OCI-LY7 (cell line): ENCODE results near the gene DNAJC11. TPM values are rescaled to one million over a fixed set of nuclear protein-coding genes. Genes with fewer than 3 reads are reported as not detected.
A peak's percentile ranks its signal among the peaks of the same experiment; 100 is the strongest.

ENCODE experiments used
- BruUV-seq: library from RNA; stranded (reverse); fragments of 400-500 nt; replicated peaks from 2 replicates; lab custom pipeline; 2021; lab: Mats Ljungman, UMichigan
- CTCF ChIA-PET: fragments of 300-600 bp; sonication (Branson Sonifier 250); formaldehyde crosslinking; loops from one replicate; lab custom pipeline; 2022; ENCODE audit warnings: antibody characterized with exemption; ENCODE audit not compliant: unreplicated experiment; lab: Charles Lee
- POLR2A ChIA-PET: fragments of 300-600 bp; sonication (Branson Sonifier 250); formaldehyde crosslinking; loops from one replicate; lab custom pipeline; 2022; ENCODE audit warnings: antibody characterized with exemption; lab: Charles Lee
- DNase-seq: peaks from one replicate; pipeline ENCODE4 v3.0.0-alpha.2; 2015; ENCODE audit warnings: low spot score
- H2AFZ ChIP-seq: fragments of 200-600 bp; sonication (generic), shearing (Covaris generic); 2 replicates; pipeline ENCODE4 v1.6.1; 2014; ENCODE audit warnings: mild to moderate bottlenecking, antibody characterized with exemption, low read length, moderate library complexity
- H3K27ac ChIP-seq: fragments of 200-600 bp; sonication (generic); 2 replicates; pipeline ENCODE4 v1.5.1; 2014; ENCODE audit warnings: mixed run types, low read depth, mild to moderate bottlenecking, moderate library complexity, low read length, inconsistent platforms; ENCODE audit not compliant: poor library complexity, severe bottlenecking
- H3K36me3 ChIP-seq: fragments of 200-600 bp; sonication (generic); 2 replicates; pipeline ENCODE4 v1.6.1; 2014; ENCODE audit warnings: mild to moderate bottlenecking, antibody characterized with exemption, low read length, moderate library complexity, mixed read lengths; ENCODE audit not compliant: insufficient read depth
- H3K4me1 ChIP-seq: fragments of 200-600 bp; sonication (generic); 2 replicates; pipeline ENCODE4 v1.5.1; 2014; ENCODE audit warnings: mild to moderate bottlenecking, low read length; ENCODE audit not compliant: insufficient read depth, poor library complexity, severe bottlenecking
- H3K4me2 ChIP-seq: fragments of 200-600 bp; sonication (generic); 2 replicates; pipeline ENCODE4 v1.6.1; 2014; ENCODE audit warnings: mild to moderate bottlenecking, low read length
- H3K4me3 ChIP-seq: fragments of 200-600 bp; sonication (generic); 2 replicates; pipeline ENCODE4 v1.5.1; 2014; ENCODE audit warnings: mild to moderate bottlenecking, low read depth, low read length; ENCODE audit not compliant: poor library complexity, severe bottlenecking
- H3K79me2 ChIP-seq: fragments of 200-600 bp; sonication (generic); 2 replicates; pipeline ENCODE4 v1.6.1; 2016; ENCODE audit warnings: low read depth, mild to moderate bottlenecking, low read length, moderate library complexity, mixed read lengths; ENCODE audit not compliant: insufficient read depth
- H3K9me2 ChIP-seq: fragments of 200-600 bp; sonication (generic); 2 replicates; pipeline ENCODE4 v1.6.1; 2016; ENCODE audit warnings: mild to moderate bottlenecking, low read length, mixed read lengths; ENCODE audit not compliant: insufficient read depth
- H3K9me3 ChIP-seq: fragments of 200-600 bp; sonication (generic); 2 replicates; pipeline ENCODE4 v1.6.1; 2014; ENCODE audit warnings: mild to moderate bottlenecking, mixed run types, low read length, mixed read lengths
- H4K20me1 ChIP-seq: fragments of 200-600 bp; sonication (generic); 2 replicates; pipeline ENCODE4 v1.6.1; 2014; ENCODE audit warnings: mild to moderate bottlenecking, antibody characterized with exemption, low read length, moderate library complexity, mixed read lengths; ENCODE audit not compliant: insufficient read depth
- CTCF ChIP-seq: fragments of 200-600 bp; sonication (generic); conservative IDR thresholded peaks from 2 replicates; pipeline ENCODE4 v1.5.1; 2014; ENCODE audit warnings: mild to moderate bottlenecking, antibody characterized with exemption, low read length, moderate library complexity, mixed read lengths
- EZH2phosphoT487 ChIP-seq: fragments of 200-600 bp; sonication (generic); IDR thresholded peaks from 2 replicates; pipeline ENCODE4 v1.6.1; 2018; ENCODE audit warnings: low read depth, borderline replicate concordance, mild to moderate bottlenecking, mixed run types, antibody characterized with exemption, low read length, moderate library complexity, mixed read lengths
- intact Hi-C: fragments of 100-400 bp; cut with micrococcal nuclease; formaldehyde crosslinking; loops from one replicate; pipeline ENCODE4 v1.10.0; 2022; ENCODE audit not compliant: unreplicated experiment
- total RNA-seq, 2 experiments: library from RNA; depleted of rRNA in 1 of 2; stranded (reverse); fragments of >200 nt in 1 of 2; shearing (Covaris generic) in 1 of 2; gene quantifications; 2 replicates each; pipeline ENCODE4 v1.2.3, GENCODE V29; 2014 to 2022

DNAJC11 gene
- total RNA-seq, 2 experiments from 2014 or later: 31.0 to 65.6 TPM

DNA sequence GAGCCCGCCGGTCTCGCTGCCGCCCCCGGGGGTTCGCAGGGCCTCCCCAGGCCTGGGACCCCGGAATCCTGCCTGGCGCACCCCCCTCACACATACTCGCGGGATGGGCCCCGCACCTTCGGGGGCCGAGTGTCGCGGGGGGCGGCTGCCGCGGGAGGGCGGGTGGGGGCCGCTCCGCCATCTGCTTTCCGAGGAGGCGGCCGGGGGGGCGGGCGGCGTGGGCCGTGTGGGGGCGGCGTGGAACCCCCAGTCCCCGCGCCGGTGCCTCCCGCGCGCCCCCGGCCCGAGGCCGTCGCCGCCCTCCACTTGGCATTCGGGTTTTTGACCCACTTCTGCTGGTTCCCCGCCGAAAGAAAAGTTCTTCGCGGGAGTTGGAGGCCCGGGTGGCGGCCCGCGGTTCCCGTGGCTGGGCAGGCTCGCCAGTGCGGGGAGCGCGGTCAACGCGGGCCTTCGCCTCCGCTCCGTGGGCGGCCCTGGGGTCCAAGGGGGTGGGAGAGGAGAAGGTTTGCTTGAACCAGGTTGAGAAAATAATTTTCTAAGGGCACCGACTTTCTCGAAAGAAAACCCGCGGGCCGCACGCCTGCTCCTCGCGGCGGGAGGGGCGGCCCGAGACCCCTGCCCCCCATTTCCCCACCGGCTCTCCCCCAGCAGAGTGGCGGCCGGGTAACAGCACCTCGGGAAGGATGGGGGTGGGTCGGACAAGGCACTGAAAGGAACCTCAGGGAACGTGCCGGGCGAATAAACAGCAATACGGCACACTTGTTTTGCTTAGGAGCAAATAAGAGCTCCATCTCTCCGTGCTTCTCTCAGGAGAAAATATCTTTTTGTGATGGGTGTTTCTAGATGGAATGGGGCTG lies 86.5 kb downstream of the DNAJC11 start:
- Histone ChIP-seq H3K9me2 (no peaks in the 10 kb centered on the region), H3K4me3 (peak overlapping the region; percentile 94), H3K36me3 (peaks cover 26% of the 10 kb centered on the region), H2AFZ (no peak overlapping the region), H3K79me2 (peaks cover 12% of the 10 kb centered on the region), H3K9me3 (no peaks in the 10 kb centered on the region), H3K4me2 (peak overlapping the region; percentile 80), H3K27ac (no peak overlapping the region), H4K20me1 (peaks cover 6% of the 10 kb centered on the region; the same call in 1 of the 2 replicates), H3K4me1 (peaks cover 17% of the 10 kb centered on the region)
- POLR2A ChIA-PET: interaction anchor here (1.4 to 1.6 kb wide), 2 partner anchors 10 kb away, joined by 3 read pairs; partner anchors contain the start of gene THAP3
- DNase-seq: no peak
- CTCF ChIA-PET: no interaction called here
- TF ChIP-seq CTCF (no peak), EZH2phosphoT487 (no peak)
- no TSS peak for BruUV-seq
- intact Hi-C loops: no loop called here

GRCh38 chr1:6614019-6614928 lies 87.3 kb downstream of the DNAJC11 start:
- CTCF ChIA-PET: no interaction called here
- H3K9me2 ChIP-seq: no peaks in the 10 kb centered on the region
- peaks cover 6% of the 10 kb centered on the region; the same call in 1 of the 2 replicates for H4K20me1 ChIP-seq
- peak; percentile 41 for DNase-seq
- H3K9me3 ChIP-seq: no peaks in the 10 kb centered on the region
- H3K36me3 ChIP-seq: peaks cover 19% of the 10 kb centered on the region
- H3K4me1 ChIP-seq: peaks cover 17% of the 10 kb centered on the region
- peak overlapping the region; percentile 81 for H3K4me2 ChIP-seq
- peaks cover 12% of the 10 kb centered on the region for H3K79me2 ChIP-seq
- peak overlapping the region; percentile 20 for H3K27ac ChIP-seq
- intact Hi-C loops: no loop called here
- POLR2A ChIA-PET: interaction anchor here (0.8 kb wide), 1 partner anchor 35 kb away, joined by 3 read pairs; the partner anchor contains the start of gene ZBTB48
- no TSS peak for BruUV-seq
- peak overlapping the region; percentile 53; the same call in 1 of the 2 replicates for H2AFZ ChIP-seq
- peak overlapping the region; percentile 94 for H3K4me3 ChIP-seq
- no peak for TF ChIP-seq CTCF
- no peak for TF ChIP-seq EZH2phosphoT487
